GM21367 (cell line): ENCODE measurements around the gene ZP1.

ENCODE experiments used
- ATAC-seq: cut with Tn5 transposase; IDR thresholded peaks from one replicate; pipeline ENCODE4 v1.9.1; 2021; ENCODE audit not compliant: unreplicated experiment

Gene ZP1

GRCh38 chr11:60858731-60859464, 8.4 kb upstream of the ZP1 start:
- ATAC-seq: no peak

GRCh38 chr11:60859616-60860250, 7.6 kb upstream of the ZP1 start:
- ATAC-seq: no peak

GRCh38 chr11:60860943-60861342, 6.4 kb upstream of the ZP1 start:
- no peak for ATAC-seq

GRCh38 chr11:60862171-60862570, 5.2 kb upstream of the ZP1 start:
- no peak for ATAC-seq

GRCh38 chr11:60863550-60864521, 3.5 kb upstream of the ZP1 start:
- ATAC-seq: no peak

GRCh38 chr11:60864856-60865513, 2.4 kb upstream of the ZP1 start:
- no peak for ATAC-seq

GRCh38 chr11:60867871-60868681, 734 bp downstream of the ZP1 start:
- no peak for ATAC-seq

GRCh38 chr11:60868682-60869450, 1.5 kb downstream of the ZP1 start:
- no peak for ATAC-seq

- ATAC-seq: no peak
Measured at GRCh38 chr11:60869451-60869825, 2.1 kb downstream of the ZP1 start.

GRCh38 chr11:60870276-60870675, 2.9 kb downstream of the ZP1 start:
- ATAC-seq: no peak

- ATAC-seq: no peak
Measured at GRCh38 chr11:60870733-60871377, 3.5 kb downstream of the ZP1 start.

GRCh38 chr11:60871378-60872061, 4.2 kb downstream of the ZP1 start:
- ATAC-seq: no peak

GRCh38 chr11:60872124-60872960, 5.0 kb downstream of the ZP1 start:
- ATAC-seq: no peak

- no peak for ATAC-seq
Measured at GRCh38 chr11:60872961-60873524, 5.7 kb downstream of the ZP1 start.

GRCh38 chr11:60873533-60873932, 6.2 kb downstream of the ZP1 start:
- ATAC-seq: no peak

GRCh38 chr11:60874421-60875365, 7.4 kb downstream of the ZP1 start:
- no peak for ATAC-seq
